ENCODE measurements around the gene AKR1E2.

Gene AKR1E2

GRCh38 chr10:4825868-4826791 lies at the start of gene AKR1E2:
Gene AKR1E2 (plus strand): TSS chr10:4826207. CDS start chr10:4826325, 118 bp downstream.
- DNase-seq (ENCODE audit: low read depth in 2 of 2), result peak; percentile 10 to 51

- no peak for DNase-seq (ENCODE audit: low read depth in 2 of 2)
Measured at GRCh38 chr10:4776234-4776638, 49.8 kb upstream of the AKR1E2 start.

GRCh38 chr10:4778761-4779160 lies 47.2 kb upstream of the AKR1E2 start:
- no peak for DNase-seq (ENCODE audit: low read depth in 2 of 2)

GRCh38 chr10:4780091-4780490 lies 45.9 kb upstream of the AKR1E2 start:
- DNase-seq (ENCODE audit: low read depth in 2 of 2), result no peak

DNA sequence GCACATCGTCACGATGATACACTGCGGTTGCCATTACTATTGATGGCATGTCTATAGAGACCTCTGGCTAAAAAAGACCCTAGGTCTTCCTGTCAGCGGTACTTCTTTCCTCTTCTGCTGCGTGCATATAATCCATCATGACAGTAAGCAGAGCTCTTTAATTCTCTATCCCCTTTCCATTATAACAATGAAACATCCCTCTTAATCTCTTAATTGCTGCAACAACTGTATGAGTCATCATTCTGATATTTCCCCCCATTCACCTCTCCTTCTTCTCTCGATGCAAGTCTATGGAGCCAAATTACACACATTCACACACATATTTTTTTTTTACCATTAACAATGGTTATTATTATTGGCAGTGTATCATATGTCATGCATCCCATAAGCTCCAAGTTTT lies 45.2 kb upstream of the AKR1E2 start:
- no peak for DNase-seq (ENCODE audit: low read depth in 2 of 2)

GRCh38 chr10:4781955-4782354 lies 44.1 kb upstream of the AKR1E2 start:
- no peak for DNase-seq (ENCODE audit: low read depth in 2 of 2)

GRCh38 chr10:4784667-4785333 lies 41.2 kb upstream of the AKR1E2 start:
- DNase-seq (ENCODE audit: low read depth in 2 of 2), result no peak

- no peak for DNase-seq (ENCODE audit: low read depth in 2 of 2)
Measured at GRCh38 chr10:4786043-4786839, 39.8 kb upstream of the AKR1E2 start.

DNA sequence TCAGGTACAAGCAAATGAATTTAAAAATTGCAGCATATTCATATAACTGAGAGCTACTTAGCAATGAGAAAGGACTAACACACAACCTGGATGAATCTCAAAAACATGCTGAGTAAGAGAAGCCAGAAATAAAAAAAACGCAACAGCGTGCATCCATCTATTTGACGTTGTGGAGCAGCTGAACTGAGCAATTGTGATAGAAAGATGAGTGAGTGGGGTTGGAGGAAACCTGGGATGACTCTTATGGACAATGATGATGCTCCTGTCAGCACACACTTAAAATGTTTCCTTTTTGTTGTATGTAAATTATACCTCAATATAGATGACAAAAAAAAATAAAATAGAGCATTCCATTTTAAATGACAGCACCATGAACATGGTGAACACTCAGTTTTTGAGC lies 36.0 kb upstream of the AKR1E2 start:
- no peak for DNase-seq (ENCODE audit: low read depth in 2 of 2)

GRCh38 chr10:4790922-4791321 lies 35.1 kb upstream of the AKR1E2 start:
- DNase-seq (ENCODE audit: low read depth in 2 of 2), result no peak

DNA sequence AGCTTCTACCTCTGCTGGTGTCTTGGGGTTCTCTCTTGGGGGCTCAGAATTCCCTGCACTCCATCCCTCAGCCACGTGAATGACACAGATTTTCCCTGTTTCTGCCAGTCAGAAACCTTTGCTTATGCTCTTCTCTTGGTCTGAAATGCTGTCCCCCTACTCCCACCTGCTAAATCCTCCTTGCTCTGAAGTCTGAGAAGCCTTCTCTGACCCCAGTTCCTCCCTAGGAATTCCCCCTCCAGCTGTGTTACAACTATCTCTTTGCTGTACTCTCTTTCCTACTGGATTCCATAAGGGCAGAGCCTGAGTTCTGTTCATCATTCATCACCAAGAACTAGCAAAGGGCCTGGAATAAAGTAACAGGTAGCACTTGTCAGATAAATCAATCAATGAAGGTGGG lies 33.6 kb upstream of the AKR1E2 start:
- no peak for DNase-seq (ENCODE audit: low read depth in 2 of 2)

- no peak for DNase-seq (ENCODE audit: low read depth in 2 of 2)
Measured at GRCh38 chr10:4801405-4801804, 24.6 kb upstream of the AKR1E2 start.

- DNase-seq (ENCODE audit: low read depth in 2 of 2), result no peak
Measured at GRCh38 chr10:4802711-4803487, 23.1 kb upstream of the AKR1E2 start.

DNA sequence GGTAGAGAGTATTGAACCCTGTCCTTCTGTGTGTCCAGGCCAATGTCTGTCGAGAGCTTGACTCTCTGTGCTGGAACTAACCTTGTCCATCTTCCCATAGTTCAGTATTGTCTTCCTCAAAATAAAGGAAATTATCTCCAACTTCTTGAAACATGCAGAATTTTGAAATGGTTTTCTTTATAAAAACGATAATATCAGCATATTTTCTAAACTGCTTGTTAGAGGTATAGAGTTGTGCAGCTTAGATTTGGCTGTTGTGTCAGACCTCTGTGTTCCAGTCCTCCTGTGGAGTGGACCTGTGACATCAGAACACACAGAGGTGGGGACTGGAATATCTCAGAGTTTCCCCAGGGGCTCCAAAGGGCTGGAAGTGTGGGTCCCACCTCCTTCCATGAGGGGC lies 22.2 kb upstream of the AKR1E2 start:
- DNase-seq (ENCODE audit: low read depth in 2 of 2), result no peak

DNA sequence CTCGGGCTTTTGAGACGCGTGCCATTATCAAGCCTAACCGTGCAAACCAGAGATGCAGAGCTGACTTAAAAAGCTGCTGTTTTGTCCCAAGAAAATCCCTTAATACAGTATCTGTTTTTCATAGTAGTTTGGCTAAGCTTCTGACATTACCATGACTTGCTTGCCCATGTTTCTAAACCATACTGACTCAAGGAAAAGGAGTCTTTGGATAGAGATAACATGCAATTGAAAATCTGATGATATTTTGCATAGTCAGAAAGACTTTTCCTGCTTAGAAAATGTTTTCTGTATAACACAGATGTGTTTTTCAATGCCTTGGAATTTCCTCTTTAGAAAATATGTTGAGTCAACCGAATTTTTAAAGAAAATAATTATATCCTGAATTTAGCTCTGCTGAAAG lies 21.5 kb upstream of the AKR1E2 start:
- no peak for DNase-seq (ENCODE audit: low read depth in 2 of 2)

DNA sequence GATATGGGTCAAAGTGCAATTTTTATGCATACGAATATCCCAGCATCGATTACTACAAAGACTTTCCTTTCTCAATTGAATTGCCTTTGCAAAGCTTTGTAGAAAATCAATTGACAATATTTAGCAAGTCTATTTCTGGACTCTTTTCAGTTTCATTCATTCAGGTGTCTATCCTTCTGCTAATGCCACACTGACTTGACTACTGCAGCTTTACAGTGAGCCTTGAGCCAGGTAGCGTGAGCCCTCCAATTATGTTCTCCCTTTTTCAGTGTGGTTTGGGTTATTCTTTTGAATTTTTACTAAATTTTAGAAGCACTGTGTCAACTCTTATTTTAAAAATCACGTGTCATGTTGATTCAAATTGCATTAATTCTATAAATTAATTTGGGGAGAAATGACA lies 19.5 kb upstream of the AKR1E2 start:
- no peak for DNase-seq (ENCODE audit: low read depth in 2 of 2)

GRCh38 chr10:4807761-4808507 lies 18.1 kb upstream of the AKR1E2 start:
- DNase-seq (ENCODE audit: low read depth in 2 of 2), result no peak

DNA sequence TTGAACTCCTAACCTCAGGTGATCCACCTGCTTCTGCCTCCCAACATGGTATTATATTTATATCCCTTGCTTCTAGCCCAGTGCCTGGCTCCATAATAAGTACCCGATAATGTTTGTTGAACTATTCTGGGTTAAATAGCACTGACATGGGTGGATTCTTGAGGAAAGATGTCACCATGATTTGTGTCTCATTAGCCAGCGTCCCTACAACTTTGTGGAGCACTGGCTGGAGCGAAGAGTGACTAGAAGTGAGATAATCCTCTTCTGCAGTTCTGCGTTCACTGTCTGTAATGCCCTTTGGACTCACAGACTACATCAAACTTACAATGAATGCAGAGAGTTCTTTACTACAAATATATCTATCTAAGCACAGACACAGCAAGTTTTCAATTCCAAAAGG lies 16.9 kb upstream of the AKR1E2 start:
- no peak for DNase-seq (ENCODE audit: low read depth in 2 of 2)

- DNase-seq (ENCODE audit: low read depth in 2 of 2), result no peak
Measured at GRCh38 chr10:4810092-4810491, 15.9 kb upstream of the AKR1E2 start.

DNA sequence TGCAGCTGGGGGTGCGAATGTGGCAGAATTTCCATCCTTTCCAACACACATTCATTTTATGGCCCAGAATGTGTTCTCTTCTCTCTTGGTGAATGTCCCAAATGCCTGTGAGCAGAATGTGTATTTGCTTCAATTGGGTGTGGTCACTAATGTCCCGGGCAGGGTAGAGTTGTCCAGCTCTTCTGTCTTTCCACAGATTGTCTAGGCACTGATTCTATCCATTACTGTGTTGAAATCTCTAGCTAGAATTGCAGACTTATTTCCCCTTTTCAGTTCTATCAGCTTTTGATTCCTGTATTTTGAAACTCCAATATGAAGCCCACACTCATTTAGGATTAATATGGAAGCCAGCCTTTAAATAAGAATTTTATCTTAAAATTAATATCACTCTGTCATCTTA lies 14.0 kb upstream of the AKR1E2 start:
- DNase-seq (ENCODE audit: low read depth in 2 of 2), result no peak

- DNase-seq (ENCODE audit: low read depth in 2 of 2), result no peak
Measured at GRCh38 chr10:4813023-4813422, 13.0 kb upstream of the AKR1E2 start.

Measured in stimulated activated CD8-positive, alpha-beta memory T cell treated with anti-CD3 and anti-CD28 coated beads, Interleukin-7, amount 100 ng/mL, for 1 hour (primary cell).